NT2/D1 (cell line): ENCODE results near the gene CEP85.

ENCODE experiments used
- DNase-seq: peaks from one replicate; pipeline ENCODE4 v3.0.0-alpha.2; 2011; ENCODE audit warnings: low read depth, low spot score
- H3K27me3 ChIP-seq: 2 replicates; pipeline ENCODE4 v1.6.0; 2011; ENCODE audit warnings: mild to moderate bottlenecking; ENCODE audit not compliant: insufficient read length, insufficient read depth
- H3K36me3 ChIP-seq: 2 replicates; pipeline ENCODE4 v1.6.1; 2011; ENCODE audit warnings: mild to moderate bottlenecking, low read length, mixed read lengths; ENCODE audit not compliant: insufficient read depth, insufficient read length
- H3K4me1 ChIP-seq: 2 replicates; pipeline ENCODE4 v1.5.1; 2011; ENCODE audit not compliant: insufficient read depth, insufficient read length
- H3K4me3 ChIP-seq: 2 replicates; pipeline ENCODE4 v1.5.1; 2011; ENCODE audit warnings: low read depth; ENCODE audit not compliant: insufficient read length
- H3K9ac ChIP-seq: 2 replicates; pipeline ENCODE4 v1.6.0; 2011; ENCODE audit warnings: low read depth; ENCODE audit not compliant: insufficient read length
- H3K9me3 ChIP-seq: 2 replicates; pipeline ENCODE4 v1.5.1; 2011; ENCODE audit warnings: mild to moderate bottlenecking, low read length; ENCODE audit not compliant: insufficient read depth
- SUZ12 ChIP-seq: IDR thresholded peaks from 2 replicates; pipeline ENCODE4 v1.6.1; 2011; ENCODE audit not compliant: insufficient read length, insufficient read depth; ENCODE audit errors: extremely low read depth
- YY1 ChIP-seq: IDR thresholded peaks from 2 replicates; pipeline ENCODE4 v1.6.1; 2011; ENCODE audit not compliant: insufficient read length, insufficient read depth
- ZNF274 ChIP-seq: IDR thresholded peaks from 2 replicates; pipeline ENCODE4 v1.6.1; 2011; ENCODE audit warnings: mild to moderate bottlenecking, low read depth, low read length

CEP85 gene

DNA sequence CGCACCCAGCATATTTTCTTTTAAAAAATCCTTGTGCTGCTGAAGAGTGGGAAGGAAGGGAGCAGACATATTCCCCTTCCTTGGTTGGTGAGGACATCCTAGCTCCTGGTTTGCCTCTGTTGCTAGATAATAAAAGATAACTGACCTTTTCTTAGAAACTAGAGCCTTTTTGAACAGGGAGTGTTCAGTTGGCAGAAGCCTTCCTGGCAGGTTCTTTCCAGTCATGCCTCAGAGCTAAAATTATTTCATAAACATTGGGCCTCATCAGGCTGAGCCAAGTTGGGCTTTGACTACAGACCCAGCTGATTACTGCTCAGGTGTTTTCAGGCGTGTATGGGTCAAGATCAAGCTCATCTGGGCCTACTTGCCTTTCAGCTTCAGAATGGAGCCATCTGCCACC, 23.2 kb downstream of the CEP85 start:
- Histone ChIP-seq H3K4me3 (no peak overlapping the region), H3K27me3 (no peaks in the 10 kb centered on the region), H3K9ac (no peak overlapping the region), H3K36me3 (peaks cover 76% of the 10 kb centered on the region), H3K4me1 (no peaks in the 10 kb centered on the region), H3K9me3 (no peaks in the 10 kb centered on the region)
- TF ChIP-seq YY1 (no peak), SUZ12 (no peak), ZNF274 (no peak)
- DNase-seq: no peak

DNA sequence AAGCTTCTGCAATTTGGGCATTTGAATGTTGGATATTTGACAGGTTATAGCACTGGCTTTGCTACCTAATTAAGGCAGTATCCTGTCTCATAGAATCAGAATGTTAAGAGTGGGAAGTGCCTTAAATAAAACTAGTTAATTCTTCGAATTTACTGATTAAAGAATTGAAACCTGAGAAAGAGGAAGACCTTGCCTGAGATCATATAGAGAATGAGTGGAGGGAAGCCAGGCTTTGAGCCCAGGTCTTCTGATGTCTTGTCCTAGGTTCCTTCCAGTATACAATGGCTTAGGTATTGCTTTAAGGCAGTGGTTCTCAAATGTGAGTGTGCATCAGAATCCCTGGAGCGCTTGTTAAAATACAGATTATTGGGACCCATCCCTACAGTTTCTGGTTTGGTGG, 25.0 kb downstream of the CEP85 start:
- Histone ChIP-seq H3K36me3 (peaks cover 87% of the 10 kb centered on the region), H3K4me3 (no peak overlapping the region), H3K9ac (no peak overlapping the region), H3K27me3 (no peaks in the 10 kb centered on the region), H3K4me1 (no peaks in the 10 kb centered on the region), H3K9me3 (no peaks in the 10 kb centered on the region)
- TF ChIP-seq SUZ12 (no peak), ZNF274 (no peak), YY1 (no peak)
- no peak for DNase-seq

DNA sequence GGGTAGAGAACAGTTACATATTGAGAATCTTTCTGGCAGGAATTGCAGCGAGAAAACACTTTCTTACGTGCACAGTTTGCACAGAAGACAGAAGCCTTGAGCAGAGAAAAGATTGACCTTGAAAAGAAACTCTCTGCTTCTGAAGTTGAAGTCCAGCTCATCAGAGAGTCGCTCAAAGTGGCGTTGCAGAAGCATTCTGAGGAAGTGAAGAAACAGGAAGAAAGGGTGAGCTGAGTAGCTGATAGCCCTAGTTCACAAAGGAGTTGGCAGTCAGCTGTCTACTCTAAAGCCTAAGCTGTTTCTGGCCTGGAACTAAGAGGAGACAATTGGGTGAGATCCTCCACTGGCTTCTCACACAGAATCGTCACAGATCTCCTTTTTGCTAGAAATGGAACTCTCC, 25.6 kb downstream of the CEP85 start:
- peaks cover 90% of the 10 kb centered on the region for H3K36me3 ChIP-seq
- H3K4me1 ChIP-seq: no peaks in the 10 kb centered on the region
- no peak for DNase-seq
- no peak overlapping the region for H3K9ac ChIP-seq
- TF ChIP-seq SUZ12 (no peak), ZNF274 (no peak), YY1 (no peak)
- H3K9me3 ChIP-seq: no peaks in the 10 kb centered on the region
- H3K27me3 ChIP-seq: no peaks in the 10 kb centered on the region
- H3K4me3 ChIP-seq: no peak overlapping the region

DNA sequence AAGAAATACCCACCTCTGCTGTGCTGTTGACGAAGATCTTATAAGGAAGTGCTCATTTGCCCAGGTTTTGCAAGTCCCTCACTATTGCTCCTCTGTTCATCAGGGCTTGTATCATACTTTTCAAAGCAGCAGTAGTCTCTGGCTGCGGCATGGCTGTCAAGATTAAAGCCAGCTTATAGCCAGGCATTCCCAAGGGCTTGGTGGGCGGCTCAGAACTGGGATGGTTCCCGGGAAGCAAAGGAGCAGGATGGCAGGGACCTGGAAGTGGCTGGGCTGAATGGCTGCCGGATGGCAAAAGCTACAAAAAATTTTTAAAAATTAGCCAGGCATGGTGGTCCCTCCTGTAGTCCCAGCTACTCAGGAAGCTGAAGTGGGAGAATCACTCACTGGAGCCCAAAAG, 29.2 kb downstream of the CEP85 start:
- no peak for TF ChIP-seq ZNF274
- no peak for TF ChIP-seq YY1
- no peak for TF ChIP-seq SUZ12
- peaks cover 86% of the 10 kb centered on the region for H3K36me3 ChIP-seq
- H3K27me3 ChIP-seq: no peaks in the 10 kb centered on the region
- H3K9me3 ChIP-seq: peaks cover 11% of the 10 kb centered on the region
- no peak for DNase-seq
- H3K9ac ChIP-seq: no peak overlapping the region
- H3K4me3 ChIP-seq: no peak overlapping the region
- no peaks in the 10 kb centered on the region for H3K4me1 ChIP-seq

DNA sequence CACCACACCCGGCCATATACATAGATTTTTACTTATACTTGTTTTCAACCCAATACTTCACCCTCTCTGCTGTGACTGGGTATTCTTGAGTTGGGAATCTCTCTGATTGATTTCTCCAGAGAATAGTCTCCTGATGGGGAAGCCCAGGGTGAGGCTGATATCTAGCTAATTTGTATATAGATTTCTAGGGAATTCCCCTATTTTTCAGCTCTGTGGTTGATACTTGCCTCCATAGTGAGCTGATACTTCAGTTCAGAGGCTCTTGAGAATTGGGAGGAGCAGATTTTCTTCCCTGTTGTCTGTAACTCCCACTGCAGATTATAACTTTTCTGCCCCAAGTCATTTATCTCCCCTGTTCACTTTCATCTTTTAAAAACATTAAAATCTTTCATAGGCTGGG, 31.4 kb downstream of the CEP85 start:
- H3K9me3 ChIP-seq: peaks cover 26% of the 10 kb centered on the region
- H3K36me3 ChIP-seq: peaks cover 87% of the 10 kb centered on the region
- DNase-seq: no peak
- H3K4me1 ChIP-seq: no peaks in the 10 kb centered on the region
- H3K27me3 ChIP-seq: no peaks in the 10 kb centered on the region
- TF ChIP-seq YY1 (no peak), ZNF274 (no peak), SUZ12 (no peak)
- H3K9ac ChIP-seq: no peak overlapping the region
- H3K4me3 ChIP-seq: no peak overlapping the region

DNA sequence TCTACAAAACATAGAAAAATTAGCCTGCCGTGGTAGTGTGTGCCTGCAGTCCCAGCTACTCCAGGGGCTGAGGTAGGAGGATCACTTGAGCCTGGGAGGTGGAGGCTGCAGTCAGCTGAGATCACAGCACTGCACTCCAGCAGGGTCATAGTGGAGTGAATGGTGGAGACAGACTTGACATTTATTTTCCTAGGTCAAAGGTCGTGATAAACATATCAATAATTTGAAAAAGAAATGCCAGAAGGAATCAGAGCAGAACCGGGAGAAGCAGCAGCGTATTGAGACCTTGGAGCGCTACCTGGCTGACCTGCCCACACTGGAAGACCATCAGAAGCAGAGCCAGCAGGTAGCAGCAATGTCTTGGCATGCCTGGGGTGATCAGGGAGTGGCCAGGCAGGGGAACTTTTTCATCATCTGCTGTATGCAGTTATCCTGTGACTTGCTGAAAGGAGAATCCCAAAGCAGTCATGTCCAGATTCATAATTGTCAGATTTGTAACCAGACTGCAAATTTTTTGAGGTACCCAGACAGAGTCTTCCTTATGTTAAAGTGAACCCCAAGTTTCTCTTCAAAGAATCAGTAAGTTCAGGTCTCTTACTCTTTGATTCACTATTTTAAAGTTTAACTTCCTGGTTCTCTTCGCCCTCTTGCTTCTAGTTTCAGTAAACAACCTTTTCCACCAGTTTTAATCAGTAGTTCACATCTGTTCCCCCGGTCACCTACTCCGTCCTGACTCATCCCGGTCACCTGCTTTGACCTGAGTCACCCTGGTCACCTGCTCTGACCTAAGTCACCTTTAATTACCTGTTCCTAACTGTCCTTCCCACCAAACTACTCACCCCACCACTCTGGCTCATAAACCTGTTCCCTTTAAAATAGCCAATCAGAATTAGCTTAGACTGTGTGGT, 34.5 kb downstream of the CEP85 start:
- TF ChIP-seq ZNF274 (no peak), YY1 (no peak), SUZ12 (no peak)
- no peak for DNase-seq
- Histone ChIP-seq H3K9me3 (peaks cover 26% of the 10 kb centered on the region), H3K36me3 (peaks cover 87% of the 10 kb centered on the region), H3K4me1 (no peaks in the 10 kb centered on the region), H3K9ac (no peak overlapping the region), H3K27me3 (no peaks in the 10 kb centered on the region), H3K4me3 (no peak overlapping the region)

DNA sequence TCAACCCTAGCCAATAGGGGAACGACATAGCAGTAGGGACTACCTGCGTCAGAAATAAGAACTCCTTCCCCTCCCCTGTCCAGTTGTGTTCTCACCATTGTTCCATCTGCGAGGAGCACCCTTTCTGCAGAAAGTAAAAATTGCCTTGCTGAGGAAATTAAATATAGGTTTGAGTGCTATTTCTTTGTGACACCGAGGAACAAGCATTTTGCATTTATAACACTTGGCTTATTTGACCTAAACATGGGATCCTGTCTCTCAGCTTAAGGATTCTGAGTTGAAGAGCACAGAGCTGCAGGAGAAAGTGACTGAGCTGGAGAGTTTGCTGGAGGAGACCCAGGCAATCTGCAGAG, 35.2 kb downstream of the CEP85 start:
- H3K36me3 ChIP-seq: peaks cover 85% of the 10 kb centered on the region
- H3K4me3 ChIP-seq: no peak overlapping the region
- DNase-seq: no peak
- TF ChIP-seq SUZ12: no peak
- no peak for TF ChIP-seq YY1
- TF ChIP-seq ZNF274: no peak
- no peaks in the 10 kb centered on the region for H3K4me1 ChIP-seq
- peaks cover 26% of the 10 kb centered on the region for H3K9me3 ChIP-seq
- H3K27me3 ChIP-seq: no peaks in the 10 kb centered on the region
- H3K9ac ChIP-seq: no peak overlapping the region
